ENCODE measurements around the gene TMEM43. TPM values are rescaled to one million over a fixed set of nuclear protein-coding genes. Genes with fewer than 3 reads are reported as not detected.

TMEM43 gene
- total and polyA plus RNA-seq, 2 of the 8 experiments (the other 6 are each of a cell fraction or from before 2014, with no cell fraction given): 27.0 to 33.7 TPM

GRCh38 chr3:14183015-14183577 is 58.2 kb downstream of the TMEM43 start:
- H4K8ac ChIP-seq (ENCODE audit: extremely low read depth, insufficient read depth, low read length): no peak overlapping the region
- H3K36me3 ChIP-seq (ENCODE audit: control insufficient read depth in 2 of 4, insufficient read depth in 4 of 4, low read length in 3 of 4): peaks cover 4 to 52% (median 23%) of the 10 kb centered on the region in 4 experiments; a peak in 7 of 8 replicates
- peaks cover 2% of the 10 kb centered on the region for H3K23me2 ChIP-seq (ENCODE audit: low read depth, low read length)
- H4K20me1 ChIP-seq (replicated peaks in 1 of 2; ENCODE audit: control insufficient read depth in 1 of 2, insufficient read depth in 2 of 2, low read length in 2 of 2): peaks cover 0 to 2% of the 10 kb centered on the region in 2 experiments
- no peak overlapping the region for H3K14ac ChIP-seq (ENCODE audit: insufficient read length)
- no peak overlapping the region for H3K27ac ChIP-seq (ENCODE audit: low read depth, low read length)
- no peak overlapping the region for H3K56ac ChIP-seq (replicated peaks; ENCODE audit: insufficient read length, low read depth, low read length)
- H3K9me3 ChIP-seq (ENCODE audit: insufficient read depth in 2 of 2, low read depth in 1 of 2, low read length in 1 of 2): no peaks in the 10 kb centered on the region
- H2BK20ac ChIP-seq (ENCODE audit: low read length): no peak overlapping the region
- no peak overlapping the region for H2BK12ac ChIP-seq (ENCODE audit: low read depth, low read length)
- H2BK5ac ChIP-seq (ENCODE audit: low read depth, low read length): no peak overlapping the region
- H3K23ac ChIP-seq (ENCODE audit: insufficient read length): no peak overlapping the region
- WGBS, 2 experiments (ENCODE audit: extremely low coverage in 1 of 2, insufficient coverage in 1 of 2, insufficient read length in 1 of 2, insufficient replicate concordance in 2 of 2, low coverage in 1 of 2, low lambda C conversion rate in 2 of 2, missing lambda C conversion rate in 1 of 2): 78% methylated on average over 2 of the region's 2 CpGs; no CpG with 5 or more reads in 1 of the 2 experiments
- H3K18ac ChIP-seq (ENCODE audit: extremely low read depth, low read length): no peak overlapping the region
- no peak overlapping the region for H3K4me3 ChIP-seq (ENCODE audit: extremely low read depth in 1 of 4, insufficient read depth in 2 of 4, low read depth in 3 of 4, low read length in 4 of 4)
- H3K79me2 ChIP-seq (ENCODE audit: control insufficient read depth in 1 of 2, insufficient read depth in 2 of 2, low read length in 2 of 2): peaks cover 0 to 38% of the 10 kb centered on the region in 2 experiments
- H3K79me1 ChIP-seq (ENCODE audit: low read depth, low read length): 0 out of 2 replicates have a peak, but pooled peaks cover 3% of the 10 kb centered on the region
- FAIRE-seq (no peak), DNase-seq (ENCODE audit: low read depth in 1 of 2, low spot score in 2 of 2) (no peak)
- no peak overlapping the region for H3K9ac ChIP-seq (replicated peaks in 1 of 4; ENCODE audit: extremely low read depth in 1 of 4, low read depth in 3 of 4, low read length in 3 of 4)
- ChIA-PET POLR2A (ENCODE audit: partially characterized antibody) (no interaction called here), CTCF (ENCODE audit: partially characterized antibody) (interaction anchor here (0.8 to 1.7 kb wide), 3 partner anchors 21 to 287 kb away, joined by 3 to 6 read pairs (median 4); no protein-coding TSS in a partner anchor)
- no peak overlapping the region for H3K4ac ChIP-seq (replicated peaks; ENCODE audit: insufficient read length, low read depth, low read length)
- H4K5ac ChIP-seq (ENCODE audit: insufficient read length, low read depth, low read length): no peak overlapping the region
- no peak overlapping the region for H2AFZ ChIP-seq (ENCODE audit: low read length)
- peaks cover 0 to 1% (median 0%) of the 10 kb centered on the region in 4 experiments; a peak in 2 of 7 replicates for H3K27me3 ChIP-seq (replicated peaks in 1 of 4; ENCODE audit: control insufficient read depth in 3 of 4, extremely low read depth in 1 of 4, insufficient read depth in 3 of 4, low read length in 3 of 4)
- H4K91ac ChIP-seq (replicated peaks; ENCODE audit: insufficient read length, low read length): no peak overlapping the region
- TF ChIP-seq TEAD4 (IDR thresholded peaks at IDR 0.05; ENCODE audit: low read depth, low read length) (no peak), RNF2 (IDR thresholded peaks at IDR 0.05; ENCODE audit: borderline replicate concordance, low read depth, low read length, missing control alignments, poor library complexity, severe bottlenecking) (no peak), KDM5A (IDR thresholded peaks at IDR 0.05; ENCODE audit: low read length) (no peak), EZH2 (IDR thresholded peaks at IDR 0.05; ENCODE audit: low read depth, low read length, severe bottlenecking) (no peak), BCL11A (IDR thresholded peaks at IDR 0.05; ENCODE audit: low read depth in 2 of 2, low read length in 2 of 2) (no peak), RXRA (IDR thresholded peaks at IDR 0.05; ENCODE audit: insufficient read depth, low read depth, low read length) (no peak), FOSL1 (IDR thresholded peaks at IDR 0.05; ENCODE audit: insufficient read depth, low read depth, low read length) (no peak), ZNF274 (IDR thresholded peaks at IDR 0.05; ENCODE audit: borderline replicate concordance, extremely low read depth, low read length) (no peak), CHD2 (IDR thresholded peaks at IDR 0.05; ENCODE audit: low read length) (no peak)
- no peak overlapping the region for H3K4me2 ChIP-seq (ENCODE audit: insufficient read depth in 1 of 2, low read depth in 2 of 2, low read length in 2 of 2)
- no peak overlapping the region for H2BK120ac ChIP-seq (replicated peaks; ENCODE audit: low read depth, low read length)
- H3K4me1 ChIP-seq (replicated peaks in 1 of 4; ENCODE audit: control insufficient read depth in 3 of 4, insufficient read depth in 4 of 4, low read length in 3 of 4): no peaks in the 10 kb centered on the region; a peak in 2 of 7 replicates
- H2AK5ac ChIP-seq (ENCODE audit: low read depth, low read length): no peak overlapping the region
- no peak overlapping the region for H2BK15ac ChIP-seq (ENCODE audit: low read length)
